DMS114 treated with DMSO at 0.1 percent for 48 hours (cell line): ENCODE data around the gene SESN1.

ENCODE experiments used
- DNase-seq: peaks from one replicate; lab custom pipeline; 2025; ENCODE audit not compliant: unreplicated experiment; lab: John Stamatoyannopoulos, UW

Gene SESN1

GRCh38 chr6:109062216-109062615 is 32.4 kb downstream of the SESN1 start:
- no peak for DNase-seq

GRCh38 chr6:109060571-109060970 is 34.1 kb downstream of the SESN1 start:
- no peak for DNase-seq

GRCh38 chr6:109059571-109060021 is 35.0 kb downstream of the SESN1 start:
- no peak for DNase-seq

- no peak for DNase-seq
These were observed 35.5 kb downstream of the SESN1 start for GRCh38 chr6:109059153-109059552.

- no peak for DNase-seq
These were observed 36.0 kb downstream of the SESN1 start for GRCh38 chr6:109058620-109059019.

- no peak for DNase-seq
These were observed 38.0 kb downstream of the SESN1 start for GRCh38 chr6:109056661-109057060.

- DNase-seq: no peak
These were observed 38.8 kb downstream of the SESN1 start for GRCh38 chr6:109055771-109056235.

GRCh38 chr6:109053336-109053735 is 41.3 kb downstream of the SESN1 start:
- DNase-seq: no peak

- no peak for DNase-seq
These were observed 41.8 kb downstream of the SESN1 start for GRCh38 chr6:109052852-109053251.

- no peak for DNase-seq
These were observed 42.5 kb downstream of the SESN1 start for GRCh38 chr6:109052018-109052651.

GRCh38 chr6:109051301-109052017 is 43.2 kb downstream of the SESN1 start:
- DNase-seq: no peak

- DNase-seq: no peak
These were observed 44.1 kb downstream of the SESN1 start for GRCh38 chr6:109050447-109051102.

- DNase-seq: no peak
These were observed 44.6 kb downstream of the SESN1 start for GRCh38 chr6:109050012-109050411.

GRCh38 chr6:109048670-109049415 is 45.8 kb downstream of the SESN1 start:
- DNase-seq: no peak

- DNase-seq: no peak
These were observed 46.5 kb downstream of the SESN1 start for GRCh38 chr6:109048176-109048575.

GRCh38 chr6:109045493-109045892 is 49.2 kb downstream of the SESN1 start:
- no peak for DNase-seq

- DNase-seq: no peak
These were observed 54.9 kb downstream of the SESN1 start for GRCh38 chr6:109039795-109040194.

- no peak for DNase-seq
These were observed 55.7 kb downstream of the SESN1 start for GRCh38 chr6:109038837-109039398.

- no peak for DNase-seq
These were observed 57.9 kb downstream of the SESN1 start for GRCh38 chr6:109036574-109037294.

GRCh38 chr6:109034526-109034925 is 60.1 kb downstream of the SESN1 start:
- DNase-seq: no peak
